HL-60 (cell line): ENCODE results near the gene GFRA4.

Source experiments
- DNase-seq, 2 experiments: peaks; one replicate each; pipeline ENCODE4 v3.0.0-alpha.2; 2010 to 2020; ENCODE audit warnings: low read depth in 1 of 2, low spot score in 1 of 2
- H3K27ac ChIP-seq: fragments of 250-450 bp; sonication (Bioruptor Pico); replicated peaks from 2 replicates; pipeline ENCODE4 v1.5.1; 2020; ENCODE audit warnings: mild to moderate bottlenecking, moderate library complexity
- H3K27me3 ChIP-seq: fragments of 250-450 bp; sonication (Bioruptor Pico); 2 replicates; pipeline ENCODE4 v1.5.1; 2021; ENCODE audit warnings: mild to moderate bottlenecking, moderate library complexity; ENCODE audit not compliant: insufficient read depth, poor library complexity, severe bottlenecking
- H3K4me3 ChIP-seq: replicated peaks from 2 replicates; pipeline ENCODE4 v1.5.1; 2011; ENCODE audit warnings: mild to moderate bottlenecking, control low read depth, low read length; ENCODE audit not compliant: insufficient read depth
- CTCF ChIP-seq: IDR thresholded peaks from one replicate; pipeline ENCODE4 v1.5.1; 2011; ENCODE audit warnings: low read length, control low read depth, inconsistent platforms; ENCODE audit not compliant: insufficient read depth
- GABPA ChIP-seq: IDR thresholded peaks from 2 replicates; pipeline ENCODE4 v1.6.1; 2012; ENCODE audit warnings: low read depth
- POLR2AphosphoS5 ChIP-seq: IDR thresholded peaks from 2 replicates; pipeline ENCODE4 v1.6.1; 2012; ENCODE audit warnings: low read depth
- REST ChIP-seq: IDR thresholded peaks from 2 replicates; pipeline ENCODE4 v1.6.1; 2012; ENCODE audit warnings: low read depth; ENCODE audit not compliant: insufficient replicate concordance
- SPI1 ChIP-seq: IDR thresholded peaks from 2 replicates; pipeline ENCODE4 v1.6.1; 2012; ENCODE audit warnings: low read depth, mild to moderate bottlenecking, borderline replicate concordance

Gene GFRA4

GRCh38 chr20:3698591-3699001 lies 35.4 kb upstream of the GFRA4 start:
- no peak for DNase-seq
- no peak for TF ChIP-seq GABPA
- TF ChIP-seq POLR2AphosphoS5: no peak
- TF ChIP-seq REST: no peak
- no peak for TF ChIP-seq CTCF
- TF ChIP-seq SPI1: no peak
- no peaks in the 10 kb centered on the region for H3K27me3 ChIP-seq
- no peak overlapping the region for H3K4me3 ChIP-seq
- no peak overlapping the region for H3K27ac ChIP-seq

GRCh38 chr20:3697588-3698305 lies 34.5 kb upstream of the GFRA4 start:
- no peak for DNase-seq
- TF ChIP-seq POLR2AphosphoS5 (no peak), CTCF (no peak), REST (no peak), GABPA (no peak), SPI1 (no peak)
- Histone ChIP-seq H3K27ac (no peak overlapping the region), H3K27me3 (no peaks in the 10 kb centered on the region), H3K4me3 (no peak overlapping the region)

- no peak for TF ChIP-seq REST
- TF ChIP-seq CTCF: no peak
- no peak for TF ChIP-seq GABPA
- TF ChIP-seq POLR2AphosphoS5: no peak
- TF ChIP-seq SPI1: no peak
- DNase-seq: no peak
Observed at GRCh38 chr20:3696745-3697587, 33.8 kb upstream of the GFRA4 start.

More at GRCh38 chr20:3696745-3697587, 33.8 kb upstream of the GFRA4 start:
- H3K27me3 ChIP-seq: no peaks in the 10 kb centered on the region
- H3K4me3 ChIP-seq: no peak overlapping the region
- H3K27ac ChIP-seq: no peak overlapping the region
